GM20431 (cell line): ENCODE data around the gene WDCP.
"Not testable (repeated sequence)": the region's sequence is repeated elsewhere in the genome, so short reads cannot be mapped to it uniquely, and the experiment has no call there.

Experiments used
- in situ Hi-C: fragments of 300-500 bp; cut with MseI, MboI; formaldehyde crosslinking; loops from one replicate; pipeline ENCODE4 v1.15.0; 2020; ENCODE audit warnings: low sequenced_read_pairs; ENCODE audit not compliant: unreplicated experiment

Gene WDCP, protein sequence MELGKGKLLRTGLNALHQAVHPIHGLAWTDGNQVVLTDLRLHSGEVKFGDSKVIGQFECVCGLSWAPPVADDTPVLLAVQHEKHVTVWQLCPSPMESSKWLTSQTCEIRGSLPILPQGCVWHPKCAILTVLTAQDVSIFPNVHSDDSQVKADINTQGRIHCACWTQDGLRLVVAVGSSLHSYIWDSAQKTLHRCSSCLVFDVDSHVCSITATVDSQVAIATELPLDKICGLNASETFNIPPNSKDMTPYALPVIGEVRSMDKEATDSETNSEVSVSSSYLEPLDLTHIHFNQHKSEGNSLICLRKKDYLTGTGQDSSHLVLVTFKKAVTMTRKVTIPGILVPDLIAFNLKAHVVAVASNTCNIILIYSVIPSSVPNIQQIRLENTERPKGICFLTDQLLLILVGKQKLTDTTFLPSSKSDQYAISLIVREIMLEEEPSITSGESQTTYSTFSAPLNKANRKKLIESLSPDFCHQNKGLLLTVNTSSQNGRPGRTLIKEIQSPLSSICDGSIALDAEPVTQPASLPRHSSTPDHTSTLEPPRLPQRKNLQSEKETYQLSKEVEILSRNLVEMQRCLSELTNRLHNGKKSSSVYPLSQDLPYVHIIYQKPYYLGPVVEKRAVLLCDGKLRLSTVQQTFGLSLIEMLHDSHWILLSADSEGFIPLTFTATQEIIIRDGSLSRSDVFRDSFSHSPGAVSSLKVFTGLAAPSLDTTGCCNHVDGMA

DNA sequence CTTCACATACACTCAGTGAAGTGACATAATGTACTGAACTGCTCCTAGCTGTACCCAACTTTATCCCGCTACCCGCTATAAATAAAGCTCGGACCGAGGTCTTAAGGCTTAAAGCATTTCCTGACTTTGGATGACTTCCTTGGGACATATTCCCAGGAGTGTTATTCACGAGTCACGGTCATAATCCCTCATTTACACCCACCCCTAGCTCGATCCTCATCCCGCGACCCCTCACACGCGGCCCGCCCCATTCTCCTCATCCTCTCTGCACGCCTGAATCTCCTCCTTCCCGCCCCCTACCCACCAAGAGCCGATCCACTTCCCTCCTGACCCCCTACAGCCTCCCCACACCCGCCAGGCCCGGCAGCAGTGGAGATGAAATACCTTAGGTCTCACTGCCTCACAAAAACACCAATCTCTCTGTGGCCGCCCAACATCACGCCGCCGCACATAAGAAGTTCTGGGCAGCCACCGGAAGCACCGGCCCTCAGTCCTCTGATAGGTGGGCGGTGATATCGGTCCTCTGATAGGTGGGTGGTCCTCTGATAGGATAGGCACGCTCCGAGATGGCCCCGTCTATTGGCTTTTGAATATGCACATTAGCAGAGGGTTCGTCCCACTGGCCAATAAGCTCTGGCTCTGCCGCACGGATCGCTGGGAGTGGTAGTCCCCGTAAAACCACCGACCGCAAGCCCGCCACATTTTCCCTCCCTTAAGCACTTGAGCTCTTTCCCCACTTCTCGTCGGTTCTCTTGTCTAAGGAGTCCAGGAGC is at the start of gene WDCP:
Gene WDCP (minus strand): TSS at position 462 of the 773 bp plus-strand sequence. CDS start 7,897 bp downstream, outside the sequence.
- in situ Hi-C loops = no loop called here

DNA sequence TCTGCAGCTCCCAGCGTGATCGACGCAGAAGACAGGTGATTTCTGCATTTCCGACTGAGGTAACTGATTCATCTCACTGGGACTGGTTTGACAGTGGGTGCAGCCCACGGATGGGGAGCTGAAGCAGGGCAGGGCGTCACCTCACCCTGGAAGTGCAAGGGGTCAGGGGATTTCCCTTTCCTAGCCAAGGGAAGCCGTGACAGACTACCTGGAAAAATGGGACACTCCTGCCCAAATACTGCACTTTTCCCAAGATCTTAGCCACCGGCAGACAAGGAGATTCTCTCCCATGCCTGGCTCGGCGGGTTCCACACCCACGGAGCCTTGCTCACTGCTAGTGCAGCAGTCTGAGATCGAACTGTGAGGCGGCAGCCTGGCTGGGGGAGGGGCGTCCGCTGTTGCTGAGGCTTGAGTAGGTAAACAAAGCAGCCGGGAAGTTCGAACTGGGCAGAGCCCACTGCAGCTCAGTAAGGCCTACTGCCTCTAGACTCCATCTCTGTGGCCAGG is 48.0 kb upstream of the WDCP start:
- in situ Hi-C loops = not testable (repeated sequence)

DNA sequence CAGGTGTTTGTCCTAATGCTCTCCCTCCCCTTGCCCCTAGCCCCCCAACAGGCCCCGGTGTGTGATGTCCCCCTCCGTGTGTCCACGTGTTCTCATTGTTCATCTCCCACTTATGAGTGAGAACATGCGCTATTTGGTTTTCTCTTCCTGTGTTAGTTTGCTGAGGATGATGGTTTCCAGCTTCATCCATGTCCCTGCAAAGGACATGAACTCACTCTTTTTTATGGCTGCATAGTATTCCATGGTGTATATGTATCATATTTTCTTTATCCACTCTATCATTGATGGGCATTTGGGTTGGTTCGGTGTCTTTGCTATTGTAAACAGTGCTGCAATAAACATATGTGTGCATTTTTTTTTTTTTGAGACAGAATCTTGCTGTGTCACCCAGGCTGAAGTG is 46.1 kb upstream of the WDCP start:
- in situ Hi-C loops = not testable (repeated sequence)

DNA sequence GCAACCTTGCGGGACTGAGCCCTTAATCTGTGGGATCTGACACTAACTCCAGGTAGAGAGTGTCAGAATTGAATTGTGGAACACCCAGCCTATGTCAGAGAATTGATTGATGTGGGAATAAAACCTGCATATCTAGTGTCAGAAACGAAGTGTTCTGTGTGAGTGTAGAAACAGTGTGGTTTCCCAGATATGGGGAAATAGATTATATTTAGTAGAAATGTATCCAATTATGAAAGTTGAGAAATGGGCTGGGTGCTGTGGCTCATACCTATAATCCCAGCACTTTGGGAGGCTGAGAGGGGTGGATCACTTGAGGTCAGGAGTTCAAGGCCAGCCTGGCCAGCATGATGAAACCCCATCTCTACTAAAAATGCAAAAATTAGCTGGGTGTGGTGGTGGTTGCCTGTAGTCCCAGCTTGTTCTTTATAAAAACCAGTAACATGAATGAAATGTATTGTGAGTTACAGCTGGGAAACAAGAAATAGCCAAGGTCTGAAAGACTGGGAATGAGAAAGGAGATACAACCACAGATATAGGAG is 41.7 kb upstream of the WDCP start:
- in situ Hi-C loops = no loop called here

DNA sequence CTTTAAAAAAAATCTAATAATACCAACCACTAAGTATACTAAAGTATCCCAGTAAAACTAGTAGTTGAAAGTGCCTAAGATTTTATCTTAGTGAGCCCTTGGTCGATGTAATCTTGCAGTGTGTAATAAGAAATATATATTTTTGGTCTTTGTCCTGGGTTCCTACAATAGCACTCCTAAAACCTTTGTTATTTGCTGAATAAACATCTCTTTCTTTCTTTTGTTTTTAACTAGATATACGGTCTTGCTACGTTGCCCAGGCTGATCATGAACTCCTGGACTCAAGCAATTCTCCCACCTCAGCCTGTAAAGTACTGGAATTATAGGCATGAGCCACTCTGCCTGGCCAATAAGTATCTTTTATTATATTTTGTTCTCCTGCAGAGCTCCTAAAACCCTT is 39.8 kb upstream of the WDCP start:
- in situ Hi-C loops = no loop called here

DNA sequence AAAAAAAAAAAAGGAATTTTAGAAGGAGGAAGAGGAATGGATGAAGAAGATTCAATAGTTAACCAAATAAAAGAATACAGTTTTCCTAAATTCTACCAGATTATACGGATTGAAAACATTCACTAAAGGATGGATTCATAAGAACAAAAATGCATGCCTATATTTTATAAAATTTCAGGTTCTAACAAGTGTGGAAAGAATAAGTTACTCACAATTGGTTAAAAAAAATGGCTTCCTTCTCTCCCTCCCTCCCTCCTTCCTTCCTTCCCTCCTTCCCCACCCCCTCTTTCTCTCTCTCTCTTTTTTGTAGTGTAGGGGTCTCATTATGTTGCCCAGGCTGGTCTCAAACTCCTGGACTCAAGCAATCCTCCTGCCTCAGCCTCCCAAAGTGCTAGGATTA is 39.0 kb upstream of the WDCP start:
- in situ Hi-C loops = no loop called here

DNA sequence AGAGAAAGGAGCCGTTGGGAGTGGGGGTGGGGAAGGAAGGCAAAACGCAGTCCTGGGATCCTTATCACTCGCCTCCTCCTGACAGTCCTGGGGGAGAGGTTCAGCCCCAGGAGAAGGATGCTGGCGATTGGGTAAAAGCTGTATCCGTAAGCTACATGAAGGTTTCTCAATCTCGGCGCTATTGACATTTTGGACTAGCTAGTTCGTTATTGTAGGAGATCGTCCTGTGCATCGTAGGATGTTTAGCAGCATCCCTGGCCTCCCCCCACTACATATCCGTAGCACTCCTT is 38.0 kb upstream of the WDCP start:
- in situ Hi-C loops = no loop called here

DNA sequence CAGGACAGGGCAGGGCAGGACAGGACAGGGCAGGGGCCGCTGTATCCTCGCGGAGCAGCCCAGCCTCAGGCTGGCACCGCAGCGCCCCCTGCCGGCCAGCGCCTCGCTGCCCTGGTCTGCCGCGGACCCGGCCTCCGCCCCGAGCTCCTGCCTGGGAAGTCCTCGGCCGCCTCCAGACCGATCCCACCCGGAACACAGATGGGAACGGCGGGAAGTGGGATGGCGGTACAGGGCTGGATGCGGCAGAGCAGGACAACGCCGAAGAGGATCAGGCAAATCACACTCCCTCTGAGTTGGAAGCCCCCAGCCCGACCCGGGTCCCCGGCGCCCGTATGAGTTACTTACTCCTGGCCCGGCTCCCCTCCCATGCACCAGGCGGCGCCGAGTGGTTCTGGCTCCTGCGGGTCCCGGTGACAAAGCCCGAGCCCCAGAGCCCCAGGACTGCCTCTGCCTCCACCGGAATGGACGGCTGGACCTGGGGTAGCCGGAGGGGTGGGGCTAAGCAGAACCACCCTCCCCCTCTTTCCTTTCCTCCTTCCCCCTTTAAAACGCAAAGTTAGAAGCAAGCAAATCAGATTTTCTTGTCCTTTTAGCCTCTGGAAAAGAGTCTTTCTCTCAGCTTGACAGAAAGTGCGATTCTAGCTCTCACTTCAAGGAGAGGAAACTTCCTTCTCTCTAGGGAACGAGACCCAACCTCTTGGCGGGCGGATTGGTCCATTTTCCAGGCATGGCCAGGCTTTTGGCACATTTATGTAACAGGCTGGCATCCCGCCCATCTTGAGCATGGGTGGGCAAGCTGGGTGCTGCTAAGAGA is 37.4 kb upstream of the WDCP start, which contains the start of gene TP53I3:
Gene TP53I3 (minus strand): TSS at position 449 of the 814 bp plus-strand sequence. CDS start 508 bp downstream, outside the sequence.
- in situ Hi-C loops = no loop called here

DNA sequence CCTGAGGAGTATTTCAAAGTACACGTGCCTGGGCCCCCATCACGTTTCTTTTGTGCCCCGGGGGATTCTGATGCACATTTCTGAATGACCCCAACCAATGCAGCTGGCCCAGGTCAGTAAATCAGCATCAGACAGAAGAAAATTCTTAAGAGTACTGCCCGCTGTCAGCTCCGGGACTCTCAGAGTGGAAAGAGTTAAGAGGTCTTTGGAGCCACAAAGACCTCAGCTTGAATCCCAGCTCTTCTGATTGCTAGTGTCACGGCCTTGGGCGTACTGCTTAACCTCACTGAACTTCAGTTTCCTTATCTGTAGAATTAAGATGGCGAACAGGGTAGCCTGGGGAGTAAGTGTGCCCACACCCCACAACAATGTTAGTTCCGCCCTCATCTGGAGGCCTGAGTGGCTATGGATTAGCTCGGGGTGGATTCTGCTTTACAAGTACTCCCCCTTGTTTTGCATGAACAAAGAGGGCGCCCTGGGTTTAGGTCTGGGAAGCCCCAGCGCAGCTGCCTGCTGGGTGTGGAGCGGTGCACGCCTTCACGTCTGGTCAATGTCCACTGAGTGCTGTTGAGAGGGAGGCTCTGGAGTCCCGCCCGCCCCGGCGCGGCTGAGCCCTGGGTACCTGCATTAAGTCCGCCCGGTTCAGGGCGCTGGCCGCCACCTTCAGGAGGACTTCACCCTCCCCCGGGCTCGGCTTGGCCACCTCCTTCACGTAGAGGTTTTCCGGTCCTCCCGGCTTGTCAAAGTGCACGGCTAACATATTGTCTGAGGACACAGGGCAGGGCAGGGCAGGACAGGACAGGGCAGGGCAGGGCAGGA is 36.6 kb upstream of the WDCP start:
- in situ Hi-C loops = no loop called here

DNA sequence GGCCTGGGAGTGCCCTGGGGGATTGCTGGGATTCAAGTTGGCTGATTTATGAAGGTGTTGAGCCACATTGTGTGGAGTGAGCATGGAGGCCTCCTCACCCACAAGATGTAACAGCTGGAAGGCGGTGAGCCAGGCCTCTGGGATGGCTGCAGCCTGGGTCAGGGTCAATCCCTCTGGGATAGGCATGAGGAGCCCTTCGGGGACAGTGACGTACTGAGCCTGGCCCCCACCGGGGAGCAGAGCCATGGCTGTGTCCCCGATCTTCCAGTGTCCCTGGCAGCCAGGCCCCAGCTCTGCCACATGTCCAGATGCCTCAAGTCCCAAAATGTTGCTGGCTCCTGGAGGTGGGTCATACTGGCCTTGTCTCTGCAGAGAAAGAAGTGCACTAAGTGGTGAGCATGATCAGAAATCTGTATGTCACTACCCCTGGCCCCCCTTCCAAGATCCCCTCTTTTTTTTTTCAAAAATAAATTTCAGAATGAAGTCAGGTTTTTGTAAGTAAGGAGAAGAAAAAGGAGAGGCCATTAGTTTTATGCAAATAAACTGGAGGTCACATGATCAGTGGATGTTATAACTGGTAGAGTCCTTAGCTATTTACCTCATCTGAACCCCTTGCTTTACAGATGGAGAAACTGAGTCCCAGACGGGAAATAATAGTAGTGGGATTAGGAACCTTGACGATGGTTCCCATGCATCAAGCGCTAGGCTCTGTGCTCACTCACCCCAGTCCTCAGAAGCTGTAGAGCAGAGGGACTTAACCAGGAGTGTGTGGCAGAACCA is 35.8 kb upstream of the WDCP start:
- in situ Hi-C loops = no loop called here

DNA sequence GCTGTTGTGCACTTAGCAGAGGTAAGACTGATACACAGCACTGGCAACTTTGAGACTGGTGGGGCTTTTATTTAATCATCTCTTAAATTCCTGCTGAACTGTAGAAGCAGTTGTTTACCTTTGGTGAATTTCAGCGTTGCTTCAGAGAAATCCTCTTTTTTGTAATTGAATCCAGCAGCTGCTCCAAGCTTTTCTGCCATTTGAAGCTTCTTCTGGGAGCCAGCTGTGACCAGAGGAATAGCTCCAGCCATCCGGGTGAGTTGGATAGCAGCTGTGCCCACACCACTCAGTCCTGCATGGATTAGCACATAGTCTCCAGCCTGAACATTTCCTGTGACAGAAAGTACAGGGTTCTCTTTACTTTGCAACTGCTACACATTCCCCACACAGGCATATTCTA is 33.5 kb upstream of the WDCP start:
- in situ Hi-C loops = no loop called here

DNA sequence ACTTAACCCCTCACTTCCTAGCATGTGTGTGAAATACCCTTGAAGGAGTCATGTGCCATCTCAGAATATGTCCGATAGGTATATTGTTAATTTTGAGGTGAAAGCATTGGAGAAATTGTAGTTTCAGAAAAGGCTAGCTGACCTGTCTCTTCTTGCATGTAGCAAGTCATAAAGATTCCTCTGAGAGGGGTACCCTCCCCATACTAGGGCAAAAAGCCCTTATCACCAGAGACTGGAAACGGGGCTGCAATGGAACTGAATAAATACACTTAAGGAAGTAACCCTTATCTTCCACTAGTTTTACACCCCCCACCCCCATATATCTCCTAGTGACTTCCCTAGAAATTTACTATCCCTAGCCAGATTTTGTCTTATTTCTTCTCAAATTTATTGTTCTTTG is 30.7 kb upstream of the WDCP start:
- in situ Hi-C loops = no loop called here

DNA sequence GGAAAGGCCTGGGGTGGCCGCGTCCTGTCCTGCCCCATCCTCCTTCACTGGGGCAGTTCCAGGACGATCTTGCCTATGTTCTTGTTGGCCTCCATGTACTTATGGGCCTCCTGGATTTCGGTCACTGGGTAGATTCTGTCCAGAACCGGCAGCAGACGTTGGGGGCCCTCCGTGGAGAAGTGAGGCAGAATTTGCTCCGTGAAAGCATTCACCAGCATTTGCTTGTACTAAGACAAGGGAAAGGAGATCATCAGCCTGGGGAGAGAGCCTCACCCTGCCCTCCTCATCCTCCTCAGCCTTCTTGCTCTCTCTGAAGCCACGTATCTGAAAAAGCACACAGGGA is 30.3 kb upstream of the WDCP start:
- in situ Hi-C loops = no loop called here

DNA sequence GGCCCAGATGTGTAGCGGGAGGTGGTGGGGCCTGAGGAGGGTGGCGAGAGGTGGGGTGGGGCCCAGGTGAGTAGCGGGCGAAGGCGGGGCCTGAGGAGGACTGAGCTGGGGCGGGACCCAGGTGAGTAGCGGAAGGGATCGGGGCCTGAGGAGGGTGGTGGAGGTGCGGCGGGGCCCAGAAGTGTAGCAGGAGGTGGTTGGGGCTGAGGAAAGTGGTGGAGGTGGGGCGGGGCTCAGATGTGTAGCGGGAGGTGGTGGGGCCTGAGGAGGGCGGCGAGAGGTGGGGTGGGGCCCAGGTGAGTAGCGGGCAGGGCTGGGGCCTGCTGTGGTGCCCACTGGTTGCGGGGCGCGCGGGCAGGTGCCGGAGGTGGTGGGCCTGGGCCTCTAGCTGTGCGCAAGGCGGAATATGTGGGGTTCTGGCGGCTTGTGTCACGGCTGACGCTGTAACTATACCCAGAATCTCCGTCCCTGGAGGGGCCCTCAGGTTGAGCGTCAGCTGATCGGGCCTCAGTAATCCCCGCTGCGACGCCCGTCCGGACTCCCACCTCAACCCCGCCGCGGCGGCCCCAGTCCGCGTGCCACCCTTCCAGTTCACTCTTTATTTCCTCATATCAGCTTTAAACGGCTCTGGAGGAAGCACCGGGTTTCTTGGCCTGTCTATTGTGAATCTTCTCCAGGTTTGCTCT is 29.8 kb upstream of the WDCP start:
- in situ Hi-C loops = no loop called here

DNA sequence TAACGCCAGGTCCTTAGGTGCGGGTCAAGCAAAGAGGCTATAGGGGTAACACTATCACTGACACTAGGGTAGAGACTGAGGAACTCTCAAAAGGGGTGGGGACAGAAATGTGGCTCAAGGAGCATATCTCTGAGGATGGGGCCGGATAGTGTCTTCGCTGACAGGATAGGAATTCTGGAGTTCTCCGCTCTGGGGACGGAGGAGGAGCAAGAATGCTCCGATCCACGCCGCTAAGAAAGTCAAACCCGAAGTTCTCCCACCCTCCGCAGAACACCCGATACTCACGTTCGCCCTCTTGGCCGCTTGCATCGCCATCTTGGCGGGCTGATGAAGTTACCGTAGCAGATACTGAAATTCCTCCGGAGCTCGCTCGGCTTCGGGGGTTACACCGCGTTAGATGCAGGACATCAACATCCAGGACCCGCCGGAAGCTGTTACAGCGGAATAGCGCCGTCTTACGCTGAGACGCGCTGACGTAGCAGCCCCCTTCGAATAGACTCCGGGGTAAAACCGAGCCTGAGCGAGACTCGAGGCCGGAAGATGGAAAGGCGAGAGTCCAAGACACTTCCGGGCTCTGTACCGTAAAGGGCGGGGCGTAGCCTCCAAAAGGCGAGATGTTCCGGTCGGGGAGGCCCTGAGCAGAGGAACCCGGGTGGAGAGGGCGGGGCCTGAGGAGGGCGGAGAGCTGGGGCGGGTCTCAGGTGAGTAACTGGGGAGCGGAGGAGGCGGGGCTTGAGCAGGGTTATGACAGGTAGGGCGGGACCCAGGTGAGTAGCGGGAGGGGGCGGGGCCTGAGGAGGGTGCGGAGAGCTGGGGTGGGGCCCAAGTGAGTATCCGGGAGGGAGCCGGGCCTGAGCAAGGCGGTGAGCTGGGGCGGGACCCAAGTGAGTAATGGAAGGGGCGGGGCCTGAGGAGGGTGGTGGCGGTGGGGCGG is 29.0 kb upstream of the WDCP start, which contains the start of gene SF3B6:
Gene SF3B6 (minus strand): TSS at position 412 of the 934 bp plus-strand sequence. CDS start 97 bp downstream, at position 315.
- in situ Hi-C loops = no loop called here

DNA sequence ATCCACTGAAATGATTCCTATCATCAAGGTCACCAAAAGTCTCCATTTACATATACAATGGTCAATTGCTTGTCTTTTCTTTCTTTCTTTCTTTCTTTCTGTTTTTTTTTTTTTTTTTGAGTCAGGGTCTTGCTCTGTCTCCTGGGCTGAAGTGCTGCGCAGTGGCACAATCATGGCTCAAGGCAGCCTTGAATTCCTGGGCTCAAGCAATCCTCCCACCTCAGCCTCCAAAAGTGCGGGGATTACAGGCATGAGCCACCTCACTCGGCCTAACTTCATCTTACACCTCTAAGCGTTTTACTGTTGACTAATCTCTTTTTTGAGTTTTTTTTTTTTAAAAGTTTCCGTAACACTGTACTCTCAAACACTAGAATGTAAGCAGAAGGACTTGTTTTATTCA is 28.1 kb upstream of the WDCP start:
- in situ Hi-C loops = no loop called here
